ENCODE measurements around the gene SSTR3. TPM values are rescaled to one million over a fixed set of nuclear protein-coding genes. Genes with fewer than 3 reads are reported as not detected.

The SSTR3 gene
- total and polyA plus RNA-seq, 10 of the 15 experiments (the other 5 are each of a cell fraction or from before 2014, with no cell fraction given), result 0.03 to 4.5 (median 2.4) TPM

- no peak for TF ChIP-seq PRDM15 (CRISPR knock-in tag; IDR thresholded peaks at IDR 0.05)
- TF ChIP-seq BCL11A (IDR thresholded peaks at IDR 0.05; ENCODE audit: low read depth, low read length), result 0 out of 2 replicates have a peak, but pooled peaks have one; percentile 24
- TF ChIP-seq ESRRA (IDR thresholded peaks at IDR 0.05; ENCODE audit: low read length), result no peak
- TF ChIP-seq JUND (IDR thresholded peaks at IDR 0.05; ENCODE audit: low read depth, low read length), result no peak
- no peak for TF ChIP-seq PAX8 (IDR thresholded peaks at IDR 0.05)
- peak; percentile 47; the same call in 1 of the 2 replicates for TF ChIP-seq MTA2 (IDR thresholded peaks at IDR 0.05; ENCODE audit: low read depth)
- TF ChIP-seq SMARCA5 (IDR thresholded peaks at IDR 0.05), result peak; percentile 18; the same call in 1 of the 2 replicates
- TF ChIP-seq KAT2A (conservative IDR thresholded peaks at IDR 0.05; ENCODE audit: control insufficient read depth, low read depth, low read length), result no peak
- TF ChIP-seq SPI1 (IDR thresholded peaks at IDR 0.05; ENCODE audit: borderline replicate concordance, insufficient read depth, low read depth, low read length), result peak; percentile 88
- TF ChIP-seq CREB1 (IDR thresholded peaks at IDR 0.05; ENCODE audit: low read depth), result no peak
- TF ChIP-seq CBX3 (IDR thresholded peaks at IDR 0.05; ENCODE audit: borderline replicate concordance, low read depth), result no peak
- TF ChIP-seq TBL1XR1 (IDR thresholded peaks at IDR 0.05; ENCODE audit: low read depth, low read length), result peak; percentile 67; the same call in 1 of the 2 replicates
- TF ChIP-seq KDM1A (IDR thresholded peaks at IDR 0.05; ENCODE audit: borderline replicate concordance), result no peak
- TF ChIP-seq KLF5 (IDR thresholded peaks at IDR 0.05; ENCODE audit: partially characterized antibody), result no peak
- TF ChIP-seq ZBED1 (IDR thresholded peaks at IDR 0.05; ENCODE audit: borderline replicate concordance), result no peak
- no peak for TF ChIP-seq TARDBP (IDR thresholded peaks at IDR 0.05; ENCODE audit: borderline replicate concordance)
- peak in 1 of 2 experiments; percentile 74; a peak in 2 of 4 replicates for TF ChIP-seq ETV6 (conservative IDR thresholded peaks at IDR 0.05 in 1 of 2, IDR thresholded peaks at IDR 0.05 in 1 of 2; ENCODE audit: borderline replicate concordance in 1 of 2, low read depth in 1 of 2)
- TF ChIP-seq SP1 (IDR thresholded peaks at IDR 0.05; ENCODE audit: low read depth, low read length), result no peak
- TF ChIP-seq ATF7 (IDR thresholded peaks at IDR 0.05; ENCODE audit: low read depth), result peak; percentile 83
- no peak for TF ChIP-seq YBX1 (IDR thresholded peaks at IDR 0.05)
- TF ChIP-seq NRF1 (conservative IDR thresholded peaks at IDR 0.05; ENCODE audit: low read depth, low read length), result no peak
- no peak for TF ChIP-seq MYB (IDR thresholded peaks at IDR 0.05; ENCODE audit: borderline replicate concordance, low read depth, low read length)
- no peak for TF ChIP-seq ZBTB4 (CRISPR knock-in tag; IDR thresholded peaks at IDR 0.05)
- TF ChIP-seq NR2C2 (IDR thresholded peaks at IDR 0.05; ENCODE audit: borderline replicate concordance, control insufficient read depth, insufficient read length, low read depth), result no peak
- no peak for TF ChIP-seq RAD21 (IDR thresholded peaks at IDR 0.05; ENCODE audit: insufficient read depth, low read depth, low read length)
- 0 out of 2 replicates have a peak, but pooled peaks have one; percentile 49 for TF ChIP-seq DPF2 (IDR thresholded peaks at IDR 0.05)
- no peak for TF ChIP-seq MTA3 (IDR thresholded peaks at IDR 0.05; ENCODE audit: borderline replicate concordance, low read length)
- TF ChIP-seq FOXM1 (IDR thresholded peaks at IDR 0.05; ENCODE audit: low read depth, low read length), result no peak
Observed at GRCh38 chr22:37242395-37242918, 30.2 kb upstream of the SSTR3 start (continued).

All from GM12878 (cell line).